ENCODE results near the gene TOM1L2.
"Not testable (repeated sequence)": the region's sequence is repeated elsewhere in the genome, so short reads cannot be mapped to it uniquely, and the experiment has no call there.

Gene TOM1L2

DNA sequence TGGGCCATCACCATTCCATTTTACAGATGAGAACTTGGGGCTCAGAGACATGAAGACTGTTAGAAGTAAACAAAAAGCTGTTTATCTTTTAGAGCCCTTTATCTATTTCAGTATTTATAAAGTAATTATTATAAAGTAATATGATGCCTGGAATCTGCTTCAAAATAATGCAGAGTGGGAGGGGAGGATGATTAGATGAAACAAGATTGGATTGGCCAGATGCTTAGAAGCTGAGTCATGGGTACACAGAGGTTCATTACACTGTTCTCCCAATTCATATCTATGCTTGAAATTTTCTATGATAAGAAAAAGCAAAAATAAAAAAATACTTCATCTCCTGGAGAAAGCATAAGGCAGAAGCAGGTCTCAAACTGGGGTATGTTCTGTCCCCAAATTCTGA, 29.4 kb downstream of the TOM1L2 start:
- DNase-seq, result no peak

DNA sequence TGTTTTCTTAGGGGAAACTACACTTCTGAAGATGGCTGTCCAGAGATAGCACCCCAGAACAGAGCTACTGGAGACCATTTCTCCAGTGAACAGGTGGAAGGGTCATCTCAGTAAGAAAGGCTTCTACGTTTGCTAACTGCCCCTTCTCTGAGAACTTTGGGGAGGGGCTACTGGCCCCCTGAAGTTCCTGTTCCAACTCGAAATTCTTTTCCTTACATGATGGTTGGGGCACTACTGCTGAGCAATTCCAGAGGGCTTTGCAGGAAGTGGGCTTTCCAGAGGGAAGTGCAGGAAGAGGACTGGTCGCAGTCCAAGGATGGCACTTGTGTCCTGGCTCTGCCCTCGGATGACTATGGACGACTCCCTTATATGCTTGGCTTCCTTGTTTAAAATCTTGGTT, 31.2 kb downstream of the TOM1L2 start:
- DNase-seq, result no peak

GRCh38 chr17:17940441-17940911, 31.7 kb downstream of the TOM1L2 start:
- DNase-seq, result no peak

- DNase-seq, result not testable (repeated sequence)
Measured at GRCh38 chr17:17939941-17940340, 32.3 kb downstream of the TOM1L2 start.

DNA sequence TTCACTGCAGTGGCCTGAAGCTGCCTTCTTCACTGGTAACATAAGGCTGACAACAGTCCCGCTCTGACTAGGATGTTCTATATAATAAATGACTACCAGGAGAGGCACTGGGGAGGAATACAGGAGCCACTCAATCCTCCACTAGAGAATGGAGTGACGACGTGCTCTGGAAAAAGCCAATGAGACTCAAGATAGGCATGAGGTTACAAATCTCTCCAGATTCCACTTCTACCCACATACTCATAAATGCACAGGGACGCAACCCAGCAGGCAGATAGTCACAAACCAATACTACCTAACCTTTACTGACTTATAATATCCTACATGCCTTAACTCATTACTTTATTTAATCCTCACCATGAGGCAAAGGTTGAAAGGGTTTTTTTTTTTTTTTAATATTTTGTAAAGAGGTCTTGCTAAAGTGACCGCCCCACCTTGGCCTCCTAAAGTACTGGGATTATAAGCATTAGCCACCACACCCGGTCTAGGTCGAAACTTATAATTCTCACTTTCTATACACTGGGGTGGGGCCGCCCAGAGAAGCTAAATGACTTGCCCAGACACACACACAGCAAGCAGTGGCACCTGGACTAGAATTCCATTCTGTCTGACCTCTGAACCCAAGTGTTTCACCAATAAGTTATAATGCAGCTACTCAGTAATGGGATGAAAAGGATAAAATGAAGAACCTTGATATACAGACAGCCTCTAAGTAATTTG, 33.7 kb downstream of the TOM1L2 start:
- DNase-seq, result no peak

GRCh38 chr17:17937958-17938357, 34.2 kb downstream of the TOM1L2 start:
- no peak for DNase-seq

DNA sequence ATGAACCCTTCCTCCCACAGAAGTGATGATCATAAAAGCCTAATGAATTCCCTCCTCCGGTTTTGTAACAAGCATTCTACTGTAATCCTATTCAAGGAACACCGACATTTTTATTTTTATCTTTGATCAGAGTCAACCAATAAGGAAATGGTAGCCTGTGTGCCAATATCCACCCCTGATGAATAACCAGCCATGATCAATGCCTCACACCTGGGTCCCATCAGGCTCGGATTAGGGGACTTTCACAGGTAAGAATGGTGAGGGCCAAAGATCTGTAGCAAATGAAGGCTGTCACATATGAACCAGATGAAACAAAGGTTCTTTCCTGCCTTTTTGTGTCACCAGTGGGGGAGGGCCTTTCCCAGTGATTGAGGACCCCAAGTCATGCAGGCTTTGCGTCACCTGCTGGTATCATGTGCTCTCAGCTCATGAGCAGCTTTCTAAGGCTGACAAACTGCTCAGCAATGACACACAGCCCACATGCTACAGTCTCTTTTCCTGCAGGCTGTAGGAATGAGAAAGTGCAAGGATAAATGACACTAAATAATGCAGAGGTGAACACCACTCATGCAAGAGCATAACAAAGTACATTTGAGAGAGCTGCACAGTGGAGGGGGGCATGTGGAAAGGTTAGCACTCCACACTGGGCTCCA, 34.9 kb downstream of the TOM1L2 start:
- DNase-seq, result no peak

GRCh38 chr17:17935321-17936271, 36.6 kb downstream of the TOM1L2 start:
- DNase-seq, result no peak

DNA sequence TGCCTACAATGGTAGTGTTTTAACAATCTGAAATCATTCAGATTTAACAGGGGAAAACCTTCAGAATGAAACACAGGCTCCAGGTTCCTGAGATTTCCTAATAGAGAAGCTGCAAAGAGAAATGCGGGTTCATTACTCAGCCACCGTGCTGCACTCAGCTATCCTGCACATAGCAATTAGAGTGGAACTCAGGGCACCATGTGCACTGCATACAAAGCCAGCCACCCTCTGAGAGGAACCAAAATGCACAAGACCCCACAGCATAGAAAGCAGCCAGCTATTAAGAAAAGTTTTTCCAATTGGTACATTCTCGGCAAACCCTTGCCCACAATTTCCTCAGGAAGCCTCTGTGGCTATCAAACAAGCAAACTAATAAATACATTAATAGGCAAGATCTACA, 37.4 kb downstream of the TOM1L2 start:
- DNase-seq, result no peak

DNA sequence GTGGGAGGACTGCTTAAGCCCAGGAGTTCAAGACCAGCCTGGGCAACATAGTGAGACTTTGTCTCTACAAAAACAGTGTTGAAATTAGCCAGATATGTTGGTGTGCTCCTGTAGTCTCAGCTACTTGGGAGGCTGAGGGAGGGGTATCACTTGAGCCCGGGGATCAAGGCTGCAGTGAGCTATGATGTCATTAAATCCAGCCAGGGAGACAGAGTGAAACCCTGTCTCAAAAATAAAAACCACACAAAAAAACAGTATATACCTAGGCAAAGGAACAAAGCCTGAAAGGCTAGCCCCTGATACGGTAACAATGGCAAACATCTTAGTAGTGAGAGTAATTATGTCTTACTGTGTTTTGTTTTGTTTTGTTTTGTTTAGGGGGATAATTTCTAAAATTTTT, 38.0 kb downstream of the TOM1L2 start:
- no peak for DNase-seq

GRCh38 chr17:17933775-17934174, 38.4 kb downstream of the TOM1L2 start:
- no peak for DNase-seq

DNA sequence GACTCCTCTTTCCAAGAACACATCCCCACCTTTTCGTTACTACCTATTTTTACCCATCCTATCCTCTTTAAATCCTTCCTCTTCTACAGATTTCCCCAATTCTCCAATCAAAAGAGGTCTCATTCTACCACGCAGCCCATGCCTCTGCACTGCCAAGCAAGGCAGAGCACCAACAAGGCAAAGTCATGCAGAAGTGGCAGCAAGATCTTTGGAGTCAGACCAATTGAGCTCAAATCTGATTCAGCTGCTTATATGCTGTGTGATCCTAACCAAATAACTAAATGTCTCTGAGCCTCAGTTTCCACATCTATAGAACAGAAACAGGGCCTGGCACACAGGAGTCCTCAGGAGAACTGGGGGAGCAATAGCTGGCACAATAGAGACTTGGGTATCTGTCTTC, 41.0 kb downstream of the TOM1L2 start:
- DNase-seq, result no peak

DNA sequence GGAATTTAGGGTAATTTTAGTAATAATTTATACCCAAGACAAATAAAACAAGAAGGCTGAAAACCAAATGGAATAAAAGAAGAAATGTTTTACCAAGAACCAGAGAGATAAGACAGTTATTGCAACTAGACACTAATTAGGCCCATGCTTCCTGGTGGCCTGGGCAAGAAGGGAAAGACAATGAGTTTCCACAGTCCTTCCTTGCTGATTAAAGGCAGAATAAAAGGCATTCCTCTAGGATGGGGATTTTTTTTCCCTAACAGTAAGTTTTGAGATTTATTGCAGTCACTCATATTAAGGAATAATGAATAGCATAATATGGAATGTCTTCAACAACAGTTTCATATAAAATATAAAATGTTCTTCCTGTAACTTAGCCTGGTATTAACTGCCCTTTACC, 41.5 kb downstream of the TOM1L2 start:
- no peak for DNase-seq

GRCh38 chr17:17929655-17930380, 42.4 kb downstream of the TOM1L2 start:
- DNase-seq, result no peak

DNA sequence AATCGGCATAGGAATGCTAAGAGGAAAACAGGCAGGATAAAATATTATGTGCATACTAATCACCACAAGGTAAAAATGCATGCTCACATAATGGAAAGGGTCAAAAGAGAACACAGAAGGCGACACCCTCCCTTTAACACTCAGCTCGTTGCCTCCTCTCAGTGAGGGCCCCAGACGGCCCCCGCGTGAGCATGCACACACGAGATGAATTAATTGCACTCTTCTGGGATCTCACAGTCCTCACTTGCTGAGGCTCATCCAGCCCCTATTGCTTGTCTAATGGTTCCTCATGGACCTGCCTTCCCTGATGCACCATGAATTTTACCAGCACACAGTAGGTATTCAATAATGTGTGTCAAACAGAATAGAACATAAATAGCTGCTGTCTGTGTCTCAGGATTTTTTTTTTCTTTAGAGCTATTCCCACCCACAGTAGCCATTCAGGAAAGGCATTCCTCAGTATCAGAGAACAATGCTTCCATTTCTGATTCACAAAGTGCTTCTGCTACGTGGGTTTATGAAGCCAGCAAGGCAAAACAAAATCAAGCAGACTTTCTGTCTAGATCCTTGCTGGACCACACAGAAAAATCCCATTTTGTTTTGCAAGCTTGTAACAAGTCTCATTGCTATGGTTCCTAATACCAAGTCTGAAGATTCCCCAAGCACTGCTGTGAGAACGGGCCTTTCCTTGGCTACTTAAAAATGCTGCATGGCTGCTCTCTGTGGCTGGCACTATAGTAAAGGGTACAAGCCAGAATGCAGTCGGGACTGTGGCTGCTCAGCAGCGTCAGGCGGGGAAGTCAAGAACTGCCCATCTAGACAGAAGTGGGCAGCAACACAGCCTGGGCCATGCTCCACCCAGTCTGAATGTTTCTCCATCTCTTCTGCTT, 43.6 kb downstream of the TOM1L2 start:
- peak; percentile 60 to 79 for DNase-seq

DNA sequence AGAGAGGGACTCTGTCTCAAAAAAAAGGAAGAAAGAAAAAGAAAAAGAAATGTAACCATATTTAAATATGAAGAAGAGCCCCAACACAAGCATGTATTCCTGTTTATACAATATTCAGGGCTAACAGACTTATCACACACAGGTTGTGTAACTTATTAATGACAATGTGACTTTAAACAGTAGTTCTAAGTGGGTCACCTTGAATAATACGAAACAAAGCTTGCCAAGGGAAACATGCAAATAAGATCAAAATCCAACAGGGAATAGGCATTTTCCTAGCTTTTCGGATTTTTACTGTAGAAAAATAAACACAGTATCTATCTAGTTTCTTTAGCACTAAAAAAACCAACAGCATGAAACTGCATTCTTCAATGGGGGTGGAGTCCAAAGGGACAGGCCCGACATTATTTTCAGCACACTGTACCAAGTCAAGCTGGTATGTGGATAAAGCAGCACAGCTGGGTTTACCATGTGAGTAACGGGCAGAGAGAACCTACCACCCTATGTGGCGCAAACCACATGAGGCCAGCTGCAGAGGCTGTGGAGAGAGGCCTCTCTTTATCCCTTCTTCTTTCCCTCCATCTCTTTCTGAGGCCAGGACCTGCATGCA, 45.3 kb downstream of the TOM1L2 start:
- no peak for DNase-seq

DNA sequence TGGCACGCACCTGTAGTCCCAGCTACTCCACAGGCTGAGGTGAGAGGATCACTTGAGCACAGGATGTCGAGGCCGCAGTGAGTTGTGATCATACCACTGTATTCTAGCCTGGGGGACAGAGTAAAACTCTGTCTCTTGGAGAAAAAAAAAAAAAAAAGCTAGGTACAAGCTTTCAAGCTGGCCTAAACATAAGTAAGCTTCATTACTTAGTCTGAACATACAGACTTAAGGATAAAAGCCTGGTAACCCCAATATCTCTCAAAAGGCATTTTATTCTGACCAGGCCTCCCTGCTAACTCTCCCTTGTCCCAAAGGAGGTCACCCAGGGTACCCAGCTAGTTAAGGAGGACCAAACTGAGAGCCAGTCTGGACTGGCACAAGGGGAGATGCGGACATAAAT, 46.2 kb downstream of the TOM1L2 start:
- DNase-seq, result no peak

DNA sequence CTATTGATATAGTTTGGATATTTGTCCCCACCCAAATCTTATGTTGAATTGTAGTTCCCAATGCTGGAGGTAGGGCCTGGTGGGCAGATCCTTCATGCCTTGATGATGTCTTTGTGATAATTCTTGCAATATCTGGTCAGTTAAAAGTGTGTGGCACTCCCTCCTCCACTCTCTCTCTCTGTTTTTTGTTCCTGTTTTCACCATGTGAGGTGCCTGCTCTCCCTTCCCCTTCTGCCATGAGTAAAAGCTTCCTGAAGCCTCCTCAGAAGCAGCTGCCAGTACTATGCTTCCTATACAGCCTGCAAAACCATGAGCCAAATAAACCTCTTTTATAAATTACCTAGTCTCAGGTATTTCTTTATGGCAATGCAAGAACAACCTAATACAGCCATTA, 47.3 kb downstream of the TOM1L2 start:
- DNase-seq, result no peak

GRCh38 chr17:17924131-17924856, 47.9 kb downstream of the TOM1L2 start:
- DNase-seq, result no peak

DNA sequence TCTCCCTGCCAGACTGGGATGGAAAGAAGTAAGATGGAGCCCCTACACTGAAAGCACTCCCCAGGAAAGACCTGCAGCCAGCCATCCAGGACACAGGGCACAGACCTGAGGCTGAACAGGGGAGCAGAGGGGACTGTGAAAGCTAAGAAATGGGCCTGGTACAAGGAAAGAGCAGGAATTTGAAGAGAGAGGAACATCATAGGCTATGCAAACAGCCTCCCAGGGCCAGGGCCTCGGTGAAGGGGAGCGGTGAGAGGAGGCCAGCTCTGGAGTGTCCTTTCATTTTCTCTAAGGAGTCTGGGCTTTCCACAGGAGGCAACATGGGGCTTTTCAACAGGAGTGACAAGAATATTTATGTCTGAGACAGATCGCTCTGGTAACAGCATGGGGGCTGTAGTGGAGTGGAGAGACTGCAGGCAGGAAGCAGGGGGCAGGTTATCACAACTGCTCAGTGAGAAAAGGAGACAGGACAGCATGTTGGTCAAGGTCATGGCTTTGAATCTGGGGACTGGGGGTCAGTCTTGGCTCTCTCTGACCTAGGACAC, 50.1 kb downstream of the TOM1L2 start:
- DNase-seq, result no peak
